Measurements from ENCODE around the gene TRMO.

Gene TRMO

GRCh38 chr9:97936998-97937397 is 14.7 kb upstream of the TRMO start:
- no peak for DNase-seq

GRCh38 chr9:97935276-97935675 is 13.0 kb upstream of the TRMO start:
- no peak for DNase-seq

DNA sequence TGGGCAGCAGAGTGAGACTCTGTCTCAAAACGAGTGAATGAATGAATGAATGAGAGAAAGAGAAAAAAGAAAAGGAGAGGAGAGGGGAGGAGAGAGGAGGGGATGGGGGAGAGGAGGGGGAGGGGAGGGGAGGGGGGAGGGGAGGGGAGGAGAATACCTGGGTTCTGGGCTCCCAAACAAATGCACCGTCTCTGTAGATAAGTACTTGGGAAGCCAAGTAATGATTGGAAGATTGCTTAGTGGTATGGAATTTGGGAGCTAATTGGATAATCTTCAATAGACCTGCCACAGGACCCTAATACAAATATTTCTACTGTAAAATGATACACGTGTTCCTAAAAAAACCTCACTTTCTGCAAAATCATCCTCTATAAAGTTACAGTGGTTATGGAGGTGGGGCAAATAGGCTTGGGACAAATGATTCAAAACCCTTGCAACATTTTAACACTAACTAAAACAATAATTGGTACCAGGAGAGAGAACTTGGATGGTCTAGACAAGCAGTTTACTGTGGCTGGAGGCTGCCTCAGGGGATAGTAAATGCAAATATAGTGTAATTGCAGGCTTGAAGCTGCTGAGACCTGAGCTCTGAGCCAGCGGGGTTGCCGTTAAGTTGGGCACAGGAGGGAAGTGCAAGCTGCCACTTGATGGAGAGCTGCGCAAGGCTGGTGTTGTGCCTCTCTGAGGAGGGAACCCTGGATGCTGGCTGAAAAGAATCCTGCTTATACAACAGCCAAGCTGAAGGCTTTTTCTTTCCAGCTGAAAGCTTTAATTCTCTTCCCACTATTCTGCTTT is 12.2 kb upstream of the TRMO start:
- DNase-seq = no peak

- no peak for DNase-seq
Observed at GRCh38 chr9:97933297-97933998, 11.1 kb upstream of the TRMO start.

- no peak for DNase-seq
Observed at GRCh38 chr9:97930972-97931371, 8.7 kb upstream of the TRMO start.

- no peak for DNase-seq
Observed at GRCh38 chr9:97928986-97929604, 6.8 kb upstream of the TRMO start.

DNA sequence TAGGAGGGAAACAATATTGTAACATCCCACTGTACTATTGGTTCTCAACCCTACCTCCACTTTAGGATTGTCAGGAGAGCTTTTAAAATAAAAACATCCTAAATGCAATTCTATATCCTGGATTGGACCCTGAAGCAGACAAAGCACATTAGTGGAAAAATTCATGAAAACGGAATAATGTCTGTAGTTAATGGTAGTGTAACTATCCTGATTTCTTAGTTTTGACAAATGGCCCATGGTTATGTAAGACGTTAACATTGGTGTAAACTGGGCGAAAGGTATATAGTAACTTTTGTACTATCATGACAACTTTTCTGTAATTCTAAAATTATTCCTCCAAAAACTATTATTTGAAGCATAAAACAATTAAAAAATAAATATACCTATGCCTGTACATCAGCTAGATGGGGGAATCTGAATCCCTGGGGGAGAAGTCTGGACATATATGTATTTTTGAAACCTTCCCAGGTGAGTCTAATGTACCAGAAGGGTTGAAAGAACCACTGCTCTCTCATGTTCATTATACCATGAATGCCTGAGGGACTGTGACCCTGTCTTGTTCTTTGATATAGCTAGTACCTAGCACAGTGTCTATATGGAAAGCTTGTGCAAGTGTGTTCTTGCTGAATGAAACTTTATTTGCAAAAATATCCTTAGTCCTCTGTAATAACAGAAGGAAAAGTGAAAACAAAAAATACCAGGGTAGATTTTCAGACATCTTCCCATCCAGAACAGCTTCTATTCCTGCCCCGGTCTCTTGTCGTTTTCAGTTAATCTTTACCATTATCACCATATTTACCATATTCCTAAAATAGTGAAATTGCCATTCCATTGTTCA is 3.4 kb upstream of the TRMO start:
- no peak for DNase-seq

GRCh38 chr9:97924386-97924785 is 2.1 kb upstream of the TRMO start:
- DNase-seq = no peak

DNA sequence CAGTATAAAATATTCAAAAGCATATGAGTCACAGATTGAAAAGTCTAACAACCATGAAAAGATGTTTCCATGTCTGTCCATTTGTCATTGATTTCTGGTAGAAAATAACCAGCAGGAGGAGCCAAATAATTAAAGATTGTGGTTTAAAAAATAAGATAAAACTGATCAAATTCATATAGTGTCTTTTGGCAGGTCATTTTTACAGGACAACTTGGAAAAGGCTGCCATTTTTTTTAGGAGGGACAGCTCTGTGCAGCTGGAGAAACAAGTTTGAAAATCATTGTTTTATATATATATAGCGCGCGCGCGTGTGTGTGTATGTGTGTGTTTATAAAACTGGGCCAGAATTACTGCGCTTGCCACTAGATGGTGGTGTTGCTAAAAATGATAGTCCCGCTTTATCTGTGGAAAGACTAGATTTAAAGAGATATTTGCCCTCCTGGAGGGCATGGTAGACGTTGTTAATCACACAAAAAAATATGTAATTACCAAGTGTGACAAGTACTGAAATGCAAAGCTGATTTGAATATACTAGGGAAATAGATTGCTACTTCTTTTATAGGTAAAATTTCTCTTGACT is 1.3 kb upstream of the TRMO start:
- DNase-seq = peak; percentile 70

GRCh38 chr9:97919217-97919813 is 3.0 kb downstream of the TRMO start:
- DNase-seq = no peak

DNA sequence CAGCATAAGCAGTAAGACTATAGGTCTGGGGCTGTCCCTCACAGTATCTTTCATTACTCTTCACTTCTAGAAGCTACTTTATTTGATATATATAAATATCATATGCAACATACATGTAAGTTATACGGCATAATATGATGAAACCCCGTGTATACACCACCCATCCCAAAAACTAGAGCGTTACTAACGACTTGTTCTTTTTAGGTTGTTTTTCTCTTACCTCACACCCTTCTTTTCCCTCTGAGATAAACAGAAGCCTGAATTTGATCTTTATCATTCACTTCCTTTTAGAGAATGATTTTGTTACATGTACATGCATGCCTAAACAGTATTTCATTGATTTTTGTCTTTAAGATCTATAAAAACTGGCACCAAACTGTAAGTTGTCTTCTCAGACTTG is 3.7 kb downstream of the TRMO start:
- no peak for DNase-seq

- DNase-seq = no peak
Observed at GRCh38 chr9:97911970-97912369, 10.3 kb downstream of the TRMO start.

- DNase-seq = no peak
Observed at GRCh38 chr9:97911528-97911927, 10.8 kb downstream of the TRMO start.

GRCh38 chr9:97910357-97910756 is 11.9 kb downstream of the TRMO start:
- no peak for DNase-seq

- no peak for DNase-seq
Observed at GRCh38 chr9:97908705-97909104, 13.6 kb downstream of the TRMO start.

- DNase-seq = no peak
Observed at GRCh38 chr9:97907632-97908031, 14.7 kb downstream of the TRMO start.

DNA sequence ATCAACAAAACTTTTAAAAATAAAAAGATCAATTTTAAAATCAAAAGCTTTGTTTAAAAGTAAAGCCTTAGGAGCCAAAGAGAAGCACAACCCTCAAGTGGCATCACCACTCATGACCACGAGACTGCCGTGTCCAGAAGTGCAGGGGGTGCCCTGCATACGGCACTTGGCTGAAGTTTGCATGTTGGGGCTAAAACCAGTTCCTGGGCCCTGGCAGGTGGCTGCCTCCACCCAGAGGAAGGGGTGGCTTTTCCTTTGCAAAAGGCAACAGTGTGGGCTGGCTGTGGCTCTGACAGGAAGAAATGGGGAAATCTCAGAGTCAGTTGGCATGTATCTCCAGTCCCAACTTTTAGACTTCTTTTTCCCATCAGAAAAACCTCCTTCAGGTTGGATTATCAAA is 15.3 kb downstream of the TRMO start:
- no peak for DNase-seq

- peak; percentile 66 for DNase-seq
Observed at GRCh38 chr9:97906236-97906831, 16.0 kb downstream of the TRMO start.

- DNase-seq = peak; percentile 42
Observed at GRCh38 chr9:97905228-97905627, 17.1 kb downstream of the TRMO start.

- DNase-seq = peak; percentile 55
Observed at GRCh38 chr9:97904725-97905124, 17.6 kb downstream of the TRMO start.

DNA sequence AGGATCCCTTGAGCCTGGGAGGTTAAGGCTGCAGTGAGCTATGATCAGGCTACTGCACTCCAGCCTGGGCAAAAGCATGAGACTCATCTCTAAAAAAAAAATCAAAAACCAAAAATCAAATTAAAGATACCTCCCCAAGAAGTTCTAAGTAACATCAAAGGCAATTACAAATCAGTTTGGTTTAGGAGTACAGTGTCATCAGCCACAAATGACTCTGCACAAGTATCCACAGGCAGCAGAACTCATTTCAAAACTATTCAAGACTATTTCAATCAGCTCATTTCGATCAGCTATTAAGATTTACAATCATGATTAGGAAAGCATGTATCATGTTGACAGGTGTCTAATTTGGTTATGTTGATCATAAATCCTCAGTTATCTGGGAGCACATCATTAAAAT is 19.1 kb downstream of the TRMO start:
- no peak for DNase-seq
